ENCODE measurements around the gene KCNA1.

- TF ChIP-seq CTCF (conservative IDR thresholded peaks at IDR 0.05; ENCODE audit: low read length) = no peak
- no peak for TF ChIP-seq EZH2phosphoT487 (IDR thresholded peaks at IDR 0.05; ENCODE audit: borderline replicate concordance)
These were observed 49.1 kb downstream of the KCNA1 start for GRCh38 chr12:4958697-4959375.

All from Loucy (cell line).